HG02642 (cell line): Measurements from ENCODE around the gene PRSS48.
"Not testable (repeated sequence)": the region's sequence is repeated elsewhere in the genome, so short reads cannot be mapped to it uniquely, and the experiment has no call there.

Experiments used
- ATAC-seq: cut with Tn5 transposase; IDR thresholded peaks from one replicate; pipeline ENCODE4 v1.9.1; 2021; ENCODE audit warnings: mild to moderate bottlenecking; ENCODE audit not compliant: unreplicated experiment, poor library complexity

The PRSS48 gene

DNA sequence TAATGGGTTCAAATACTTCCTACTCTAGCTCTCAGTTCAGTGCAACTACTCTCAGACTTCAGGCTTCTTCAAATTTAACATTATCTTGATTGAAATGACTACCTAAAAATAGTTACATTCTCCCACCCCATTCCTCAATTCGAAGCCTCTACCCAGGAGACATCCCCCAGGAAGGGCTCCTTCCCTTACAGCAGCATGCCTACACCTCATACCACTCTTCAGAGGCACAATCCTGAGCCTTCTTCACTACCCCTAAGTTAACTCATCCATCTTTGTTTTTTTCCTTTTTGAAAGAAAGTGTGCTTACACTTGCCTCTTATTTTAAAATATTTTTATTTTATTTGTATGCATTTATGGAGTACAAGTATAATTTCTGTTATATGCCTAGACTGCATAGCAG, 17.2 kb upstream of the PRSS48 start:
- ATAC-seq, result no peak

DNA sequence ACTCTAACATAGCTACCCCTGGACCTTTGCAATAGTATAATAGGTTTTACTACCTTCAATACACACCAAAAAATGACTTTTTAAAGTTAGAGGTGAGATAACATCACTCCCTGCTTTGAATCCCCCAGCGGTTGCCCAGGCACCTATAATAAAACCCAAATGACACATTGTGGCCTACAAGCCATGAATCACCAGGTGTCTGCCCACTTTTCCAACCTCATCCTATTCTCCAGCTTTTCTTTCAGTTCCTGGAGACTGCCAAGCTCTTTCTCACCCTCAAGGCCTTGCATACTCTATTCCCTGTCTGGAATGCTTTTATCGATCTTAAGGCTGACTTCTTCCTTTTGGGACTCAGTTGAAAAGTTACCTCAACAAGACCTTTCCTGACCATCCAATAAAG, 16.4 kb upstream of the PRSS48 start:
- no peak for ATAC-seq

DNA sequence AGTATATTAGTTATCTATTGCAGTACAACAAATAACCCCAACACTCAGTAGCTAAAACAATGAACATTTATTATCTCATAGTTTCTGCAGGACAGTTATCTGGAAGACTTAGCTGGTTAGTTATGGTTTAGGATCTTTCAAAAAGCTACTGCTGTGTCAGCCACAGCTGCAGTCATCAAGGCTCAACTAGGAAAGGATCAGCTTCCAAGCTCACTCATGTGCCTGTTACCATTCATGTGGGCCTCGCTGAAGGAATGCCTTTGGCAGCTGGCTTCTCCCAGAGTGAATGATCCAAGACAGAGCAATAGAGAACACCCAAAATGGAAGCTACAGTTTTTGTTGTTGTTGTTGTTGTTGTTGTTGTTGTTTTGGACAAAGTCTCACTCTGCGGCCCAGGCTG, 13.5 kb upstream of the PRSS48 start:
- ATAC-seq, result no peak

DNA sequence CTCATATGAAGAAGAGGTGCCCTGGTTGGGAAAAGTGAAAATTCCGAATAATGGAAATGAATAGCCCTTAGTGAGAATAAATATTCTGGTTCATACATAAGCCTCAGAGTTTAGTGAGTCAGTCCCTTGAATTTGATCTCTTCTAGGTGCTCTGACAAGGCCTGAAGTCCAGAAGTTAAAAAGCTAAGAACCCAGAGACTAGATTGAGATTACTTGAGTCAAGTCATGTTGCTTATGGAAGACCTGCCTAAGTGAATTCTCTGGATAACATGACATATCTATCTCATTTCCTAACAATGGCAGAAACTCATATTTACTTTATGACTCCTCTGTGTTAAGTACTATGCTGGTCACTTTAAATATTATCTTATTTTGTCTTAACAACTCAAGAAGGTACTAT, 10.5 kb upstream of the PRSS48 start:
- ATAC-seq, result no peak

DNA sequence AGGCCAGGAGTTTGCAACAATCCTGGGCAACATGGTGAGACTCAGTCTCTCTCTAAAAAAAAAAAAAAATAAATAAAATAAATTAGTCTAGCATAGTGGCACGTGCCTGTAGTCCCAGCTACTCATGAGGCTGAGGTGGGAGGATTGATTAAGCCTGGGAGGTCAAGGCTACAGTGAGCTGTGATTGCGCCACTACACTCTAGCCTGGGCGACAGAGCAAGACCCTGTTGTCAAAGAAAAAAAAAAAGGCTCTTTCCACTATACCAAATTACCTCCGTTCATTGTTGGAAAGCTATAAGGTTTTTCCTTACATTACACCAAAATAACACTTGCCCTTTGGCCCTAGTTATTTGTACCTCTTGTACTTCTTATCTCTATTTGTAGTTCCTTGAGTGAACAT, 9.9 kb upstream of the PRSS48 start:
- ATAC-seq, result no peak

DNA sequence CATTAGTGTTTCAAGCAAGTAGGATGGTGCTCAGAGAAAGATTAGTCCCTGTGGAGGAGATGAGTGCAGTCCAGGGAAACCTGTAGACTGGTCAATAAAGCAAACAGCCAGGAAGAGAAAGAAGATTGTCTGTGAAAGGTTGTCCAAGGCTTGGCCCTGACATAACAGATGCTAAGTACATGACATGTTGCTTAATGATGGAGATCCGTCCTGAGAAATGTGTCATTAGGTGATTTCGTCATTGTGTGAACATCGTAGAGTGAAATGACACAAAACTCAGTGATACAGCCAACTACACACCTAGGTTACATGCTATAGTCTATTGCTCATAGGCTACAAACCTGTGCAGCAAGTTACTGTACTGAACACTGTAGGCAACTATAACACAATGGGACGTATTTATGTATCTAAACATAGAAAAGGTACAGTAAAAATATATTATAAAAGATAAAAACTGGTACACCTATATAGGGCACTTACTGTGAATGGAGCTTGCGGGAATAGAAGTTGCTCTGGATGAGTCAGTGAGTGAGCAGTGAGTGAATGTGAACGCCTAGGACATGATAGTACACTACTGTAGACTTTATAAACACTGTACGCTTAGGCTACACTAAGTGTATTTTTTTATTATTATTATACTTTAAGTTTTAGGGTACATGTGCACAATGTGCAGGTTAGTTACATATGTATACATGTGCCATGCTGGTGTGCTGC, 9.0 kb upstream of the PRSS48 start:
- no peak for ATAC-seq

DNA sequence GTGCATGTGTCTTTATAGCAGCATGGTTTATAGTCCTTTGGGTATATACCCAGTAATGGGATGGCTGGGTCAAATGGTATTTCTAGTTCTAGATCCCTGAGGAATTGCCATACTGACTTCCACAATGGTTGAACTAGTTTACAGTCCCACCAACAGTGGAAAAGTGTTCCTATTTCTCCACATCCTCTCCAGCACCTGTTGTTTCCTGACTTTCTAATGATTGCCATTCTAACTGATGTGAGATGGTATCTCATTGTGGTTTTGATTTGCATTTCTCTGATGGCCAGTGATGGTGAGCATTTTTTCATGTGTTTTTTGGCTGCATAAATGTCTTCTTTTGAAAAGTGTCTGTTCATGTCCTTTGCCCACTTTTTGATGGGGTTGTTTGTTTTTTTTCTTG, 8.1 kb upstream of the PRSS48 start:
- not testable (repeated sequence) for ATAC-seq

DNA sequence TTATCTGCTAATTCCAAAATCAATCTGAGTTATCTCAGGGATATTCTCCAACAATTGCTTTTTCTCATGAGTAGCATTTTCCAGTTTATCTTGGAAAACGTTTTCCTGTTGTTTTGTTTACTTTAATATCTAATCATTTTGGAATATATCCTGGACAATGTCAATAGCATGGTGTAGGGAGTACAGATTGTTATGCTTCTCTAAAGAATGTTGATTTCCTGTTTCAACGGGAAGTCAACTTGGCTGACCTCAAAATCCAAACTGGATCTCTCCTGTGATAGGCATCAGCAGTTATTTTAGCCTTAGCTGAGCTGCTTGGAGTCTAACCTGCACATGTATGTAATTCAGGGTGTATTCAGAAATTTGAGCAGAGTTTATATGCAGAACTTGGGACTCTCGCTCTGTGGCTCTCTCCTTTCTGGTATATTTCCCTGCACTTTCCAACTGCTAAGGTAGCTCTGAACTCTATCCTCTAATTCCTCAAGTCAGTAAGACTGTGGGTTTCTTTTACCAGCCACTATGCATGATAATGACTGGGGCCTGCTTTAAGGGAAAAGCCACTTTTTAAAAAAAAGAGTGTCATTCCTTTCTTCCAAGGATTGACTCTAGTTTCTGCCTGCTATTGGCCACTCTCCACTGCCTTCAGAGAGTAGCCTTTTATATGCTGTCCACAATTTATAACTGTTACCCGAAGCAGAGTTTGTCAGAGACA, 7.7 kb downstream of the PRSS48 start:
- no peak for ATAC-seq

DNA sequence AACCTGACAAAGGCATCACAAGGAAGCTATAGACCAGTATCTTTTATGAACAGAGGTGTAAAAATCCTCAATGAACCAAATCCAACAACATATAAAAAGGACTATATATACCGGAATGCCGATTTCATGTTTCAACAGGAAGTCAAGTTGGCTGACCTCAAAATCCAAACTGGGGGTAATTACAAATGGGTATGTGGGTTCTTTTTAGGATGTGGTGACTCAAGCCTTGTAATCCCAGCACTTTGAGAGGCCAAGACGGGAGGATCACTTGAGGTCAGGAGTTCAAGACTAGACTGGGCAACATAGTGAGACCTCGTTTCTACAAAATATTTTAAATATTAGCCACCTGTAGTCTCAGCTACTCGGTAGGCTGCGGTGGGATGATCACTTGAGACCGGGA, 10.4 kb downstream of the PRSS48 start:
- ATAC-seq, result no peak

DNA sequence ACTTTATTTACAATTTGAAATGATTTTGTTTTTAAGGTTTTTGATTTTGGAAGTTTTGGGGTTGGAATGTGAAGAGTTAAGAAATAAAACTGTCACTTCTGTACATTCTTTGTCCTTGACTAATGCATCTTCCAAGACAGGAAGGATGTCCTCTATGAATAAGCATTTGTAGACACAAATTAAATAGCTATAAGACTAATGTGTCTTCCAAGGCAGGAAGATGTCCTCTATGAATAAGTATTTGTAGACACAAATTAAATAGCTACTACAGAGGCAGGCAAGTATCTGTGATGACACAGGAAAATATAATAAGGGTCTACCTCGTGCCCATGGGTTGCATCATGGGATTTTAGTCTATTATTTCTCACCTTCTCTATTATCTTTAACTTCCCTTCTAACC, 14.5 kb downstream of the PRSS48 start:
- no peak for ATAC-seq

DNA sequence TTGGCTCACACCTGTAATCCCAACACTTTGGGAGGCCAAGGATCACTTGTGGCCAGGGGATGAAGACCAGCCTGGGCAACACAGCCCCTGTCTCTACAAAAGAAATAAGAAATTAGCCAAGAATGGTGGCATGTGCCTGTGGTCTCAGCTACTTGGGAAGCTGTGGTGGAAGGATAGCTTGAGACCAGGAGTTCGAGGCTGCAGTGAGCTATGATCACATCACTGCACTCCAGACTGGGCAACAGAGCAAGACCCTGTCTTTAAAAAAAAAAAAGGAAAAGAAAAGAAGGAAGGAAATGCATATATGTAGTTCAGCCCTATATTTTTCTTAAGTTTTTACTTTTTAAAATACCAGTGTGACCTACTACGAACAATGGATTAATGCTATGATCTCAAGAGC, 15.1 kb downstream of the PRSS48 start:
- no peak for ATAC-seq

DNA sequence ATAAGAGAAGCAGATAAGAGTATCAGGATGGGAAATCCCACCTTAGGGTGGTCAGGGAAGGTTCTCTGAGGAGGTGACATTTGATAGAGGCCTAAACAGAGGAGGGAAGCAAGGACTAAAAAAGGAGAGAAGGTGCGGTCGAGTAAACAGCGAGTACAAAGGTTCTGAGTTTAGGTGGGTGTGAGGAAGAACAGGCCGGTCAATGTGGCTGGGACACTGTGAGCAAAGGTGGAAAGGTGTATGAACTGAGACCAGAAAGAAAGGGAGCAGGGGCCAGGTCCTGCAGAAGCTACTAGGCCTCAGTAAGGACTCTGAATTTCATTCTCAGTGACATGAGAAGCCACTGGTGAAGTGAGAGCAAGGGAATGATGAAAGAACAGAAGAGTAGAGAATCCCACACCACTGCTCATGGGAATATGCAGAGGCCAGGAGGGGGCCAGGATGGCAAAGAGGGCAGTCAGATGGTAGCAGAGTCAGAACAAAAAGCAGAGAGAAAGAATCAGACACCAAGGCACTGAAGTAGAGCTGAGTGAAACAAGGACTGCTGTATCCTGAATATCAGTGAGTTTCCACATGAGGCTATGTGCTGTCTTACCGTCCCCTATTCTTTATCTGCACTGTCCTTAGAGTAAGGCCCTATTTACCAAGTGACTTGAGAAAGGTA, 18.0 kb downstream of the PRSS48 start:
- no peak for ATAC-seq

DNA sequence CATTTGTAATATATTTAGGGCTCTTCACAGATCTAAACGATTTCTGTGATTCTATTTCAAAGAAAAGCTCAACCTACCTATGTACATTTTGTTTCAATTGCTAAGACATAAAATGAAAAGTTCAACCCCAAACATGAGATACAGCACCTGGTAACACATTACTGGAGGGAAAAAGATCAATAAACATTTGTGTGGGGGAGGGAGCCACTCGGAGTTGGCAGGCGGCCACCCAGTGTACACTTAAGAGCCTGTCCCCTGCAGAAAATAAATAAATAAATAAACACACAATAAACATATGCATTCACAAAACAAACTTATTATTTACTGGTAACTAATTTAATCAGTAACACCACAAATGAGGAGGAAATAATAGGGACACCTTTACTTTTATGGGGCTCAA, 19.3 kb downstream of the PRSS48 start:
- no peak for ATAC-seq

DNA sequence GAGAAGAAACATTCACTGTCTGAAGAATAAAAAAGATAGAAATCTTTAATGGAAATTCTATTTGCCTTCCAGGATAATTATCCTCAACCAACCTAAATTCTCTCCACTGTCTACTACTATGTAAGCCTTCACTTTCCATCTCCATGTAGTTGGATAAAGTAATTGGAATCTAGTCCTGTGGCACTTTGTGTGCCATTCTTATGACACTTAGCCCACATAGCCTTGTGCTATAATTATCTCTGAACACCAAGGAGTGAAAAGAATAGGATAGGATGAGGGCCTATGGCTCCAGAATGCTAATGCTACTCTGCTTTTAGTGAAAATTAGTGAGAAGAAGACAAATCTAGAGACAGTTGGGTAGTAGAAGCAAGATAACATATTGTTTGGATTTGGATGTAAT, 20.2 kb downstream of the PRSS48 start:
- no peak for ATAC-seq

DNA sequence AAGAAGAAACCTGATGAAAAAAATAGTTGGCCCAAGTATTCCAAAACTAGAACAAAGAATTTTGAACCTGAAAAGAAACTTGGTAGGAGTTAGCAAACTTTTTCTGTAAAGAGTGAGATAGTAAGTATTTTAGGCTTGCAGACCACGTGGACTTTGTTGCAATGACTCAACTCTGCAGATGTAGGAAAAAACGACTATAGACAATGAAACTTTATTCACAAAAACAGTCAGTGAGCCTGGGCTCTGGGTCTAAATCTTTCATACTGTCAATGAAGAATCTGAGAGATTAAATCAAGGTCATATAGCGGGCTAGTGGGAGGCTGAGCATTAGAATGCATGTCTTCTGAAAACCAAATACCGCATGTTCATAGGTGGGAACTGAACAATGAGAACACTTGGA, 25.5 kb downstream of the PRSS48 start:
- no peak for ATAC-seq

DNA sequence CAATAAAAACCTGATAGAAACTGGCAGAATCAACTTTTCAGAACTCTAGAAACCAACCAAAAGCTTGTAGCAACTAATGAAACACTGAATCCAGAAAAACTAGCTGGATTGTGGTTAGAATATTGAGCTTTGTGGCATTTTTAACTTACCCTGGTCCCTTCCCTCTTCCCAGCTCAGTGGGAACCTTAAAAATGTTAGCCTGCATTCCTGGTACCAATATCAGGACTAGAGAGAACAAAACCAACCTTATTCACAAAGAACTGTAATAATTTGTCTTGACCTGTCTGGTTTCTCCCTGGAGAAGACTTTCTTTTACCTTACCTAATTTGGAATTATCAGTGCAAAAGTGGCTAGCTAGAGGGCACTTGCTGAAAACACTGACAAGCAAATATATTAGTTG, 27.3 kb downstream of the PRSS48 start:
- ATAC-seq, result no peak

DNA sequence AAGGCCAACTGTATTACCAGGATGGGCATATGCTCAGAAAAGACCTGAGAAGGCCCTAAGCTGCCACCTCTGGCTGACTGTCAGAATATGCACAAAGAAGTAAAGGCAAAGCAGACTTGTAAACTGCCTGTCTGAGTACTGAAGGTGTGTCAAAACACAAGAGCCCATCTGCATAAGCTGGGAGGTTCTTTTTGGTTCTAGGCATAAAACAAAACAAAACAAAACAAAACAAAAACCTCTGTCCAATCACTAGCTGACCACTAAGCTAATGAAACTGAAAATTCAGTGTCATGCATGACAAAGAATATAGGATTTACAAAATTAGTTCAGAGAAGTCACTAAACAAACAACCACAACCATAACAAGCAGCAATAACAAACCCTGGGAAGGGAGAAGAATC, 27.8 kb downstream of the PRSS48 start:
- ATAC-seq, result peak; percentile 55

DNA sequence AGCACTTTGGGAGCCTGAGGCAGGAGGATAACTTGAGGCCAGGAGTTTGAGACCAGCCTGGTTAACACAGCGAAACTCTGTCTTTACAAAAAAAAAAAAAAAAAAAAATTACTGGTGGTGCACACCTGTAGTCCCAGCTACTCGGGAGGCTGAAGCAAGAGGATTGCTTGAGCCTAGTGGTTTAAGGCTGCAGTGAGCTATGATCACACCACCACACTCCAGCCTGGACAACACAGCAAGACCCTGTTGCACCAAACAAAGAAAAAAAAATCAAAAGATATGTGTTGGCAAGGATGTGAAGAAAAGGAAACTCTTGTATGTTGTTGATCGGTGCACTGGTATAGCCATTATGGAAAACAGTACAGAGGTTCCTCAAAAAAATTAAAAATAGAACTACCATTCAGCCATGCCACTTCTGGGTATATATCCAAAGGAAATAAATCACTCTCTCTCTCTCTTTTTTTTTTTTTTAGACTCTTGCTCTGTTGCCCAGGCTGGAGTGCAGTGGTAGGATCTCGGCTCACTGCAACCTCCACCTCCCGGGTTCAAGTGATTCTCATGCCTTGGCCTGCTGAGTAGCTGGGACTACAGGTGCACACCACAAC, 33.3 kb downstream of the PRSS48 start:
- ATAC-seq, result no peak

DNA sequence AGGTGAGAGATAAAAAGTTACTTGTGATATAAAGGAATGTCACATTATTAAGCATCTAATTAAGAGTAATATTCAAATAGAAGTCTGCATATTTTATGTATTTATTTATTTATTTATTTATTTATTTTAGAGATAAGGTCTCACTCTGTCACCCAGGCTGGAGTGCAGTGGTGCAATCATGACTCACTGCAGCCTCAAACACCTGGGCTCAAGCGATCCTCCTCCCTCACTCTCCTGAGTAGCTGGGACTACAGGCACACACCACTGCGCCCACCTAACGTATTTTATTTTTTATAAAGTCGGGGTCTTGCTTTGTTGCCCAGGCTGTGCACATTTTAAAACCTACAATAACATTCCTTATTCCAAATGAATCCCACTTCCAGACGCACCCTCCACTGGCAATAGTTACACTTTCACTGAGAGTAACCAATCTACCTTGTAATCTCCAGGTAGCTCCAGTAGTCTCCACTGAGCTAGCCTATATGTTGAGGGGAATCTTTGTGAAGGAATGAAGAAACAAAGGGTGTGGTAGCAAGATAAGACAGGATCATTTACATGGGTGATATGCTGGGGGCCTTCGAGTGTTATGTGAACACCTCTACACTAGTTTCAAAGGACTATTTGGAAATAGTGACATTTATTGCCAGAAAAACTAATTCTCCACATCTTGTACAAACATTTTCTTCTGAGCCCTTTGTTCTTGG, 36.5 kb downstream of the PRSS48 start:
- ATAC-seq, result no peak

DNA sequence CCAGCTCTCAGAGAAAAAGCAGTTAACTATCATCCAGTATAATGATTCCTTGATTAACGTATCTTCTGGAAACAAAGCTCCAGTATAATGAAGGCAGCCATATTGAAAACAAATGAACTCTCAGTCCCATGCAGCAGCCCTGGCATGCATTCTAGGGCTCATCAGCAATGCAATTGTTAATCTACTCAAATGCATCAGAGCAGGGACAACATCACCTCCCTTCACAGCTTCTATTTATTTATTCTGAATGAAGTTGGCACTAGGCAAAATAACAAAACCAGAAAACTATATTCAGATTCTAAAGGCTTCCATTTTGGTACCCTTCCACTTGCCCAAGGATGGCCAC, 37.0 kb downstream of the PRSS48 start:
- no peak for ATAC-seq

DNA sequence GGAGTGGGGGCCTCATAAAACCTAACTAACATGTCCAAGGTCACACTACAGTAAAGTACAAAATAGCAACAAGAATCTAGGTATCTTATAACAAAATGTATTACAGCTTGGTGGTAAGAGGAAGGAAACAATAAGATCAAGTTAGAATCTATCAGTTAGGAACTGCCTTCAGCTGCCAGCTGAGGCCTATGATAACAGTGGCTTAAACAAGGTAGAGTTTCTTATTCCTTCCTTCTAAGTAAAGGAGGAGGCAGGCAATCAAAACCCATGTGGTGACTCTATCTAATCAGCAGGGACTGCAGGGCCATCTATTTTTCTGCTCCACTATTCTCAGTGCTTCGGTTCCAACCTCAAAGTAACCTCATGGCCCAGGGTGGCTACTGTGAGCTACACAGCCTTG, 37.5 kb downstream of the PRSS48 start:
- ATAC-seq, result no peak
